LNCaP clone FGC (cell line): ENCODE measurements around the gene SFXN1.

Experiments
- DNase-seq: peaks from one replicate; pipeline ENCODE4 v3.0.0-alpha.2; 2011; ENCODE audit warnings: low read depth
- H3K4me3 ChIP-seq: 2 replicates; pipeline ENCODE4 v1.5.1; 2011; ENCODE audit warnings: mild to moderate bottlenecking, low read depth, low read length, control low read depth
- CTCF ChIP-seq: IDR thresholded peaks from 2 replicates; pipeline ENCODE4 v1.5.1; 2012; ENCODE audit warnings: mild to moderate bottlenecking; ENCODE audit not compliant: control insufficient read depth, insufficient read depth; ENCODE audit errors: extremely low read depth

SFXN1 gene

DNA sequence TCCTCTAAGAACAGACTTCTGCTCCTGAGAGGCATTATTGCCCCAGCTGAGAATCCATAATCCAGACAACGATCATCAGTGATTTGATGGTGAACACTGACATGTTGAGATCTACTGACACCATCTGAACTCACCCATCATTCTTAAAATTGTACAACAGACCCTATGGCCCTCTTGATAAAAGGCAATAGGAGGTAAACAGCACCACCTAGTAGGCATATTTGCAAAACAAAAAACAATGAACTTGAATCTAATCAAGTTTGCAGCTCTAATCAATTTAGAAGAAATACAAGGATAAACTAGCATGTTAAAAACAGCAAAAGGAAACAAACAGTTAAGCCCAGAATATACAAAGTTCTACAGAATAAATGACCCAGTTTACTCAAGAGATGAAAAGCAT lies 89.6 kb downstream of the SFXN1 start:
- no peak overlapping the region for H3K4me3 ChIP-seq
- TF ChIP-seq CTCF, result 0 out of 2 replicates have a peak, but pooled peaks have one; percentile 19
- DNase-seq, result no peak

- no peak for DNase-seq
- no peak overlapping the region for H3K4me3 ChIP-seq
- no peak for TF ChIP-seq CTCF
These were observed 91.3 kb downstream of the SFXN1 start for GRCh38 chr5:175569701-175570100.

DNA sequence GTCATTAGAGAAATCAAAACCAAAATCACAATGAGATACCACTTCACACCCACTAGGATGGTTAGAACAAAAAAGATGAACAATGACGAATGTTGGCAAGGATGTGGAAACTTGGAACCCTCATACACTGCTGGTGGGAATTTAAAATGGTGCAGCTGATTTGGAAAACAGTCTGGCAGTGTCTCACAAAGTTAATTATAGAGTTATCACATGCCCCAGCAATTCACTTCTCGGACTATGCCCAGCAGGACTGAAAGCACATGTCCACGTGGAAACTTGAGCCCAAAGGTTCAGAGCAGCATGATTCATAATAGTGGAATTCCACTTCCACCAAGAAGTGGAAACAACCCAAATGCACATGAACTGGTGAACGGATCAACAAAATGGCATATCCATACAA lies 94.5 kb downstream of the SFXN1 start:
- H3K4me3 ChIP-seq, result no peak overlapping the region
- no peak for TF ChIP-seq CTCF
- no peak for DNase-seq

DNA sequence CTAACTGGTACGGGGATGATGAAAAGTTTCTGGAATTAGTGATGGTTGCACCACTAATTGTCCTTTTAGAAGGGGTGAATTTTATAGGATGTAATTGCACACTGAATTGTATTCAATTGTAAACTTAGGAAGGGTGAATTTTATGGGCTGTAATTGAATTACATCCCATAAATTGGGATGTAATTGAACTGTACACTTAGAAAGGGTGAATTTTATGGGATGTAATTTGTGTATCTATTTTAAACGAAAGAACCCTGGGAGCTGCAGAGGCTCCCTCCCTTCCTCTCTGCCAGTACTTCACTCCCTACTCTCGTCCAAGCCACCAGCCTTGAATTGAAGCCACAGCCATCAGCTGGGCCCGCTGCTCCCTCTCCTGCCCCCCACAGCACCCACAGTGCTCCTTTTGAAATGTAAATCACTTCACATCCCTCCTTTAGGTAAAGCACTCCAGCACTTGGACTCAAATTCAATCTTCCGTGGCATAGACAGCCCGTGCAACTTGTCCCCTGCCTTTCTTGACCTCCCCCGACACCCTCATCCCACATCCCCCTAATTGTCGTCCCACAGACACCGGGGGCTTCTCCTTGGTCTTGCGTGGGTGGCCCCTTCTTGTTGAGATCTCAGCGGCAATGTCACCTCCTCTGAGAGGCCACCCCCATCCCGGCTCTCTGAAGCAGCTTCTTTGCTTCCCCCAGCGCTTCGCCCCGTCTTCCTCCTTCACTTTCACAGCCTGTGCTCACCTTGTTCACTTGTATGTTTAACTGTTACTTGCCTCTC lies 95.3 kb downstream of the SFXN1 start:
- TF ChIP-seq CTCF, result no peak
- DNase-seq, result no peak
- H3K4me3 ChIP-seq, result no peak overlapping the region

DNA sequence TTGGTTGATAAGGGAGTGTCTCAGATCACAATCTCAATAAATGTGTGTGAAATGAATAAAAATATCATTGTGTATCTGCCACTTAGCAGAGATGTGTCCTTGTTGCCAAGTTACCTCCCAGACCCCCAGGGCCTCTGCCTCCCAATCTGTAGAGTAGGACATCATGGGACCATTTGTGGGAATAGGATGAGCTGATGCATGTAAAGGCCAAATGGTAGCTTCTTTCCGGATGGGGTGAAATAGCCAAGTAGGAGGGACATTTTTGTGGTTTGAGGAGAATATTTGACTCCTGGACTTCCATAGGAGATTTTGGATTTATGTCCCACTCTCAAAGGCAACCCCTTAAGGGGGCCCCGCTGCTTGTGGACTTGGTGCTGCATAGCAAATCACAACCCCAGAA lies 96.9 kb downstream of the SFXN1 start:
- no peak for TF ChIP-seq CTCF
- DNase-seq, result no peak
- no peak overlapping the region for H3K4me3 ChIP-seq

DNA sequence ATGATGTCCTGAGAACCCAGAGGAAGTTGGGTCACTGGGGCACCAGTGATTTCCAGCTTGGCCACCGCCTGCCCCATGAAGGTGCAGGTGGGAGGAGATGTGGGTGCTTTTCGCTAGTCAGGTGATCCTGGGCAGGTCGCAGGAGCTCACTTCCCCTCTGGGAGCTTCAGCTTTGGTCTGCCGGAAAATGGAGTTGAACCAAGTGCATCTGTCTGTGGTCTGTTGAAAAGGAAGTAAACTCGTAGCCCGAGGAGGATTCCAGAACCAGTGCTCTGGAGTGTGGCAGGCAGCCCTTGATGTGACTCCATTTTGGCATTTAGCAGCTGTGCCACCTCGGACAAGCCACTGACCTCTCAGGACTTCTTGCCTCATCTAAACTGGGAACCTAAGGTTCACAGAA lies 97.7 kb downstream of the SFXN1 start:
- DNase-seq, result no peak
- no peak overlapping the region for H3K4me3 ChIP-seq
- no peak for TF ChIP-seq CTCF

DNA sequence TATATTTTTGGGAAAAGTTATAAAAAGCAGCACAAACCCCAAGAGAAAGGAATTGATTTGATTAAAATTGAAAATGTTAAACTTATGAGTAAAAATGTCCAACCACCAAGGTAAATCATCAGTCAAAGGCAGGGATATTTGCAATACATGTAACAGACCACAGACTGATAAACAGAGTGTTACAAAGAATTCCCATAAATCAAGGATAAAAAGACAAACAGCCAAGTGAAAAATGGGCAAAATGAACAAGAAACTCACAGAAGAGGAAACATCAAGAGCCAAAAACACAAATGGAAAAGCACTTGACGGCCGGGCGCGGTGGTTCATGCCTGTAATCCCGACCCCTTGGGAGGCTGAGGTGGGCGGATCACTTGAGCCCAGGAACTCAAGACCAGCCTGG lies 98.2 kb downstream of the SFXN1 start:
- no peak overlapping the region for H3K4me3 ChIP-seq
- DNase-seq, result no peak
- no peak for TF ChIP-seq CTCF
